H1 (cell line): Measurements from ENCODE around the gene CHD9. TPM values are rescaled to one million over a fixed set of nuclear protein-coding genes. Genes with fewer than 3 reads are reported as not detected.

Experiments
- CTCF ChIP-seq, 3 experiments: IDR thresholded peaks; 1 replicate in 2 of 3; 2 replicates in 1 of 3; pipeline versions ENCODE4 v1.5.1 to v1.6.1; 2011; ENCODE audit warnings: low read length in 3 of 3, mild to moderate bottlenecking in 3 of 3, inconsistent platforms in 2 of 3, low read depth in 1 of 3, moderate library complexity in 1 of 3; ENCODE audit not compliant: insufficient read depth in 1 of 3; ENCODE audit errors: control extremely low read depth in 1 of 3
- GTF2F1 ChIP-seq: IDR thresholded peaks from 2 replicates; pipeline ENCODE4 v1.6.1; 2012; ENCODE audit warnings: low read depth, low read length, improper control_type of control experiment, borderline replicate concordance
- JUN ChIP-seq: IDR thresholded peaks from 2 replicates; pipeline ENCODE4 v1.6.1; 2011; ENCODE audit warnings: low read depth, mild to moderate bottlenecking, improper control_type of control experiment, low read length
- POLR2A ChIP-seq, 2 experiments: IDR thresholded peaks; 1 replicate in 1 of 2; 2 replicates in 1 of 2; pipeline ENCODE4 v1.6.1; 2011; ENCODE audit warnings: low read depth in 2 of 2, low read length in 2 of 2, mild to moderate bottlenecking in 2 of 2; ENCODE audit errors: control extremely low read depth in 1 of 2
- RNF2 ChIP-seq: fragments of 200-900, 300-1000 bp; sonication (generic); IDR thresholded peaks from 2 replicates; pipeline ENCODE4 v1.7.1; 2016; ENCODE audit warnings: borderline replicate concordance, low read depth, mild to moderate bottlenecking, antibody characterized with exemption, low read length; ENCODE audit not compliant: poor library complexity, severe bottlenecking; ENCODE audit errors: missing control alignments
- polyA plus RNA-seq, 7 experiments: library from polyadenylated mRNA; depleted of rRNA in 3 of 7; stranded (reverse) in 5 of 7; unstranded in 2 of 7; fragments of >200 nt in 5 of 7; fragments of 200-250 nt in 2 of 7; gene quantifications; 1 replicate in 5 of 7; 2 replicates in 1 of 7; 4 replicates in 1 of 7; pipeline versions ENCODE4 v1.2.1 to v1.2.3, GENCODE V29; 2011 to 2013; ENCODE audit warnings: missing spikeins in 2 of 7, mixed read lengths in 2 of 7
- total RNA-seq: library from RNA; stranded (reverse); fragmentation: NEBNext Ultra II Directional; extraction: Animal tissue kit (Norgen Biotek cat#: 25700); gene quantifications from 2 replicates; pipeline ENCODE4 v1.2.1, GENCODE V29; 2021
- TF ChIP-seq, protein P1 (sequence below): fragments of 300-600 bp; sonication (generic); IDR thresholded peaks from 2 replicates; pipeline ENCODE4 v1.7.1; 2012; ENCODE audit warnings: low read length, moderate library complexity, mild to moderate bottlenecking, inconsistent platforms; ENCODE audit not compliant: insufficient replicate concordance

CHD9 gene
- total and polyA plus RNA-seq, 2 of the 8 experiments (the other 6 are each of a cell fraction or from before 2014, with no cell fraction given), result 9.9 to 32.4 TPM

DNA sequence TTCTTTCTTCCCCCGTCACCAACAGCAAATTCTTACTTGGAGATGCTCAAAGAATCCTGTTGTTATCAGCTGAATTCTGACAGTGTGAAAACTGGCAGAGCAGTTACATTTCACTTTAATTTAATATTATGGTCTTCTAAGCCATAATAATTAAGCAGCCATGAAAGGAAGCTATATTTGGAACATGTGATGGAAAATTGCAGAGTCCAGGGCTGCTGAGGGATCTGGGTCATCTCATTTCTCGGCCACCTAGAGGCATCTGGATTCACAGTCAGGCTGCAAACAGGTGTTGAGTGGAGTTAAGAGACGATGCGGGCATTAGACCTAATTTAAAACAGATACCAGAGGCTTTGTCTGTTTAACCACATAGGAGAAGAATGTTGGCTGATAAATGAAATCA is 40.5 kb upstream of the CHD9 start (continued):
- TF ChIP-seq, protein P1, sequence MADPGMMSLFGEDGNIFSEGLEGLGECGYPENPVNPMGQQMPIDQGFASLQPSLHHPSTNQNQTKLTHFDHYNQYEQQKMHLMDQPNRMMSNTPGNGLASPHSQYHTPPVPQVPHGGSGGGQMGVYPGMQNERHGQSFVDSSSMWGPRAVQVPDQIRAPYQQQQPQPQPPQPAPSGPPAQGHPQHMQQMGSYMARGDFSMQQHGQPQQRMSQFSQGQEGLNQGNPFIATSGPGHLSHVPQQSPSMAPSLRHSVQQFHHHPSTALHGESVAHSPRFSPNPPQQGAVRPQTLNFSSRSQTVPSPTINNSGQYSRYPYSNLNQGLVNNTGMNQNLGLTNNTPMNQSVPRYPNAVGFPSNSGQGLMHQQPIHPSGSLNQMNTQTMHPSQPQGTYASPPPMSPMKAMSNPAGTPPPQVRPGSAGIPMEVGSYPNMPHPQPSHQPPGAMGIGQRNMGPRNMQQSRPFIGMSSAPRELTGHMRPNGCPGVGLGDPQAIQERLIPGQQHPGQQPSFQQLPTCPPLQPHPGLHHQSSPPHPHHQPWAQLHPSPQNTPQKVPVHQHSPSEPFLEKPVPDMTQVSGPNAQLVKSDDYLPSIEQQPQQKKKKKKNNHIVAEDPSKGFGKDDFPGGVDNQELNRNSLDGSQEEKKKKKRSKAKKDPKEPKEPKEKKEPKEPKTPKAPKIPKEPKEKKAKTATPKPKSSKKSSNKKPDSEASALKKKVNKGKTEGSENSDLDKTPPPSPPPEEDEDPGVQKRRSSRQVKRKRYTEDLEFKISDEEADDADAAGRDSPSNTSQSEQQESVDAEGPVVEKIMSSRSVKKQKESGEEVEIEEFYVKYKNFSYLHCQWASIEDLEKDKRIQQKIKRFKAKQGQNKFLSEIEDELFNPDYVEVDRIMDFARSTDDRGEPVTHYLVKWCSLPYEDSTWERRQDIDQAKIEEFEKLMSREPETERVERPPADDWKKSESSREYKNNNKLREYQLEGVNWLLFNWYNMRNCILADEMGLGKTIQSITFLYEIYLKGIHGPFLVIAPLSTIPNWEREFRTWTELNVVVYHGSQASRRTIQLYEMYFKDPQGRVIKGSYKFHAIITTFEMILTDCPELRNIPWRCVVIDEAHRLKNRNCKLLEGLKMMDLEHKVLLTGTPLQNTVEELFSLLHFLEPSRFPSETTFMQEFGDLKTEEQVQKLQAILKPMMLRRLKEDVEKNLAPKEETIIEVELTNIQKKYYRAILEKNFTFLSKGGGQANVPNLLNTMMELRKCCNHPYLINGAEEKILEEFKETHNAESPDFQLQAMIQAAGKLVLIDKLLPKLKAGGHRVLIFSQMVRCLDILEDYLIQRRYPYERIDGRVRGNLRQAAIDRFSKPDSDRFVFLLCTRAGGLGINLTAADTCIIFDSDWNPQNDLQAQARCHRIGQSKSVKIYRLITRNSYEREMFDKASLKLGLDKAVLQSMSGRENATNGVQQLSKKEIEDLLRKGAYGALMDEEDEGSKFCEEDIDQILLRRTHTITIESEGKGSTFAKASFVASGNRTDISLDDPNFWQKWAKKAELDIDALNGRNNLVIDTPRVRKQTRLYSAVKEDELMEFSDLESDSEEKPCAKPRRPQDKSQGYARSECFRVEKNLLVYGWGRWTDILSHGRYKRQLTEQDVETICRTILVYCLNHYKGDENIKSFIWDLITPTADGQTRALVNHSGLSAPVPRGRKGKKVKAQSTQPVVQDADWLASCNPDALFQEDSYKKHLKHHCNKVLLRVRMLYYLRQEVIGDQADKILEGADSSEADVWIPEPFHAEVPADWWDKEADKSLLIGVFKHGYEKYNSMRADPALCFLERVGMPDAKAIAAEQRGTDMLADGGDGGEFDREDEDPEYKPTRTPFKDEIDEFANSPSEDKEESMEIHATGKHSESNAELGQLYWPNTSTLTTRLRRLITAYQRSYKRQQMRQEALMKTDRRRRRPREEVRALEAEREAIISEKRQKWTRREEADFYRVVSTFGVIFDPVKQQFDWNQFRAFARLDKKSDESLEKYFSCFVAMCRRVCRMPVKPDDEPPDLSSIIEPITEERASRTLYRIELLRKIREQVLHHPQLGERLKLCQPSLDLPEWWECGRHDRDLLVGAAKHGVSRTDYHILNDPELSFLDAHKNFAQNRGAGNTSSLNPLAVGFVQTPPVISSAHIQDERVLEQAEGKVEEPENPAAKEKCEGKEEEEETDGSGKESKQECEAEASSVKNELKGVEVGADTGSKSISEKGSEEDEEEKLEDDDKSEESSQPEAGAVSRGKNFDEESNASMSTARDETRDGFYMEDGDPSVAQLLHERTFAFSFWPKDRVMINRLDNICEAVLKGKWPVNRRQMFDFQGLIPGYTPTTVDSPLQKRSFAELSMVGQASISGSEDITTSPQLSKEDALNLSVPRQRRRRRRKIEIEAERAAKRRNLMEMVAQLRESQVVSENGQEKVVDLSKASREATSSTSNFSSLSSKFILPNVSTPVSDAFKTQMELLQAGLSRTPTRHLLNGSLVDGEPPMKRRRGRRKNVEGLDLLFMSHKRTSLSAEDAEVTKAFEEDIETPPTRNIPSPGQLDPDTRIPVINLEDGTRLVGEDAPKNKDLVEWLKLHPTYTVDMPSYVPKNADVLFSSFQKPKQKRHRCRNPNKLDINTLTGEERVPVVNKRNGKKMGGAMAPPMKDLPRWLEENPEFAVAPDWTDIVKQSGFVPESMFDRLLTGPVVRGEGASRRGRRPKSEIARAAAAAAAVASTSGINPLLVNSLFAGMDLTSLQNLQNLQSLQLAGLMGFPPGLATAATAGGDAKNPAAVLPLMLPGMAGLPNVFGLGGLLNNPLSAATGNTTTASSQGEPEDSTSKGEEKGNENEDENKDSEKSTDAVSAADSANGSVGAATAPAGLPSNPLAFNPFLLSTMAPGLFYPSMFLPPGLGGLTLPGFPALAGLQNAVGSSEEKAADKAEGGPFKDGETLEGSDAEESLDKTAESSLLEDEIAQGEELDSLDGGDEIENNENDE, result no peak
- TF ChIP-seq RNF2 (no peak), GTF2F1 (no peak), POLR2A (IDR thresholded peaks at IDR 0.05; ENCODE audit: control extremely low read depth in 1 of 2, low read depth in 2 of 2, low read length in 2 of 2) (no peak), CTCF (IDR thresholded peaks at IDR 0.05; ENCODE audit: control extremely low read depth in 1 of 3, insufficient read depth in 1 of 3, low read depth in 1 of 3, low read length in 3 of 3) (0 out of 4 replicates have a peak, but pooled peaks of 1 of the 3 experiments have one; percentile 10), JUN (no peak)
